HG03439 (cell line): ENCODE results near the gene LPAR1.
"Not testable (repeated sequence)": the region's sequence is repeated elsewhere in the genome, so short reads cannot be mapped to it uniquely, and the experiment has no call there.

Experiments used
- ATAC-seq: cut with Tn5 transposase; IDR thresholded peaks from one replicate; pipeline ENCODE4 v1.9.1; 2021; ENCODE audit warnings: mild to moderate bottlenecking, moderate library complexity; ENCODE audit not compliant: unreplicated experiment

LPAR1 gene

GRCh38 chr9:110830495-110830894 lies 207.8 kb downstream of the LPAR1 start:
- ATAC-seq: no peak

- no peak for ATAC-seq
These were observed 210.0 kb downstream of the LPAR1 start for GRCh38 chr9:110828264-110828663.

- not testable (repeated sequence) for ATAC-seq
These were observed 211.9 kb downstream of the LPAR1 start for GRCh38 chr9:110826400-110826799.

GRCh38 chr9:110825950-110826349 lies 212.3 kb downstream of the LPAR1 start:
- no peak for ATAC-seq

GRCh38 chr9:110825129-110825528 lies 213.1 kb downstream of the LPAR1 start:
- ATAC-seq: not testable (repeated sequence)
